NCI-H510A (cell line): ENCODE measurements around the gene TRIM66.
A peak's percentile ranks its signal among the peaks of the same experiment; 100 is the strongest.

ENCODE experiments used
- DNase-seq: peaks from one replicate; lab custom pipeline; 2025; lab: John Stamatoyannopoulos, UW

The TRIM66 gene

GRCh38 chr11:8654503-8654902 is 28.0 kb downstream of the TRIM66 start:
- DNase-seq: no peak

DNA sequence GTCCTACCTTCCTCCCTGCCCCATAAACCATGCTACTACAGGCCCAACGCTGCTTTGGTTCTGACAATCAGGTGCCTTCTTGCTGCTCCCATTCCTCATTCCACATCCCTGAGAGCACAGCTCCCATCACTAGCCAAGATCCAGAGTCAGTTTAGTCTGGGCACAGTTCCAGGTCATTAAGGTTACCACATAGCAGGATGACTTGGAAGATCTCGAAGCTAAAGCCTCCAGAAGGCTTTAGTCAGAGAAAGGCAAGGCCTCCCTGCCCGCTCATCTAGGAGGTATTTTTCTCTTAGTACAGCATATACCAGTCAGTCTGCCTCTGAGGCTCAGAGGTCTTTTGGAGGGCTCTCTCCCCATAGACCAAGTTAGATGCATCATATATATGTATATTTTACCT is 30.3 kb downstream of the TRIM66 start:
- DNase-seq: no peak

GRCh38 chr11:8650401-8650990 is 32.0 kb downstream of the TRIM66 start:
- no peak for DNase-seq

GRCh38 chr11:8649361-8649760 is 33.1 kb downstream of the TRIM66 start:
- no peak for DNase-seq

GRCh38 chr11:8646873-8647272 is 35.6 kb downstream of the TRIM66 start:
- DNase-seq: no peak

- DNase-seq: no peak
Measured at GRCh38 chr11:8642196-8642841, 40.1 kb downstream of the TRIM66 start.

GRCh38 chr11:8641332-8641731 is 41.1 kb downstream of the TRIM66 start:
- DNase-seq: no peak

GRCh38 chr11:8640267-8640906 is 42.1 kb downstream of the TRIM66 start:
- DNase-seq: no peak

GRCh38 chr11:8639655-8640054 is 42.8 kb downstream of the TRIM66 start:
- DNase-seq: no peak

- DNase-seq: no peak
Measured at GRCh38 chr11:8638300-8638699, 44.2 kb downstream of the TRIM66 start.

GRCh38 chr11:8636127-8636526 is 46.3 kb downstream of the TRIM66 start:
- no peak for DNase-seq

DNA sequence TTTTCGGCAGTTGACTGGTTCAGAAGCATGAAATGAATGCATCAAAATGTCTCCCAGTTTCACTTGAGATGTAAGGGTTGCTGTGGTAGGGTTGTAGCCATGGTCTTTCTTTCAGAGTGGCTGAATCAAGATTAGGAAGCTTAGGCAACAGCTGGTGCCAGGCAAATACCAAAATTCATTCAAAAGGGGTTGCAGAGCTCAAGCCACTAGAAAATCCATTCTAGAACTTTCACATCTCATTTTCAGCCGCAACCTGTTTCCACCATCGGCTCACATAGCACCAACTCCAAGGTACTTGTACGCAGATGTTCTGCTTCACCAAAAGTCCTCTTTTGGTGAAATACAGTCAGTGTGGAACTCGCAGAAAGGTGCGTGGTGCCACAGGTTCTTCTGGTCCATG is 48.0 kb downstream of the TRIM66 start:
- DNase-seq: no peak

GRCh38 chr11:8631395-8632118 is 50.9 kb downstream of the TRIM66 start:
- DNase-seq: no peak

DNA sequence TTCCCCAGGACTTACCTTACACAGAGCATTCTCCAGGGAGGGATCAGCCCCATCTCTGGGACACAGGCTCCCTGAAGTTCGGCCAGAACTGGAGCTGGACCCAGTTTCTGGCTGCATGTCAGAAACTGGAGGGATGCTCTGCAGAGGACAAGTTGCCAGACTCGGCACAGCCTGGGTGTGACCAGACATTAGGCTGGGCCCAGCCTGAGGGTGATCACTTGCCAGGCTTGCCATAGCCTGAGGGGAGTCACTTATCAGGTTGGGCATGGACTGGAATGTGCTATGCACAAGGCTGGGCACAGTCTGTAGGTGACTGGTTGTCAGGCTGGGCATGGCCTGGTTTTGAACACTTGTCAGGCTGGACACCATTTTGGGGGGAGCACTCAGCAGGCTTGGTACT is 57.8 kb downstream of the TRIM66 start:
- DNase-seq: no peak

DNA sequence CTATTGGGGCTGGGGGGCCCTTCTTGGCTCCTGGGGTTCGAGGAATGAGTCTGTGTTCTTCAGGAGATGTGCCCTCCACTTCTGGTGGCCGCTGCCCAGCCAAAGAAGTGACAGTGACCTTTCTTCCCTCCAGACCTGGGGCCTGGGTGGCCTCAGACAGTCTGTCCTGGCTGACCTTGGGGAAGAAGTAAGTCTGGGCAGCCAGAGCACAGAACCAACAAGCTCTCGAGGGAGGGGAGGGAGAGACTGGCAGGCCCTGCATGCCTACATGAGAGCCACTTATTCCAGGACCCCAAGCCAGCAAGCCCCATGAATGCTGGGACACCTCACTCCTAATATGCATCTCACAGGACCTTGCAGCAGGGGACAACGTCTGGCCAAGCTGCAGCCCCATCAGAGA is 61.3 kb downstream of the TRIM66 start:
- no peak for DNase-seq

DNA sequence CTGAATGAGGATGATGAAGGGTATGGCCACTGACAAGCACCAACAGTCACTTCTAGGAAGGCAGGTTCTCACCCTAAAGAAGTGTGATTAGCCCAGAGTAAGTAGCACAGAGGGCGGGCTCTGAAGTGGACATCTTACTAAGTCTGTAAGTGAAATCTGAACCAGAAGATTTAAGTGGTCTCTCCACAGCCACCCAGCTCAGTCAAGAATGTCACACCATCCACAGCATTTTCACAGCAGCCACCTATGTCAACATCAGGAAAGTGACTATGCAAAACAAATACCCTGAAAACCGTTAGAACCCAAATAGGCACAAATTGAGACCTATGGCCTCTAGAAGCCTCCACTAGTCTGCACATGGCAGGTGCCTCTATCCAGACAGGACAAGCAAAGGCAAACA is 65.4 kb downstream of the TRIM66 start:
- DNase-seq: no peak

- DNase-seq: no peak
Measured at GRCh38 chr11:8615291-8616032, 67.0 kb downstream of the TRIM66 start.

GRCh38 chr11:8614497-8614896 is 68.0 kb downstream of the TRIM66 start:
- DNase-seq: no peak

GRCh38 chr11:8613036-8613435 is 69.4 kb downstream of the TRIM66 start:
- DNase-seq: no peak

DNA sequence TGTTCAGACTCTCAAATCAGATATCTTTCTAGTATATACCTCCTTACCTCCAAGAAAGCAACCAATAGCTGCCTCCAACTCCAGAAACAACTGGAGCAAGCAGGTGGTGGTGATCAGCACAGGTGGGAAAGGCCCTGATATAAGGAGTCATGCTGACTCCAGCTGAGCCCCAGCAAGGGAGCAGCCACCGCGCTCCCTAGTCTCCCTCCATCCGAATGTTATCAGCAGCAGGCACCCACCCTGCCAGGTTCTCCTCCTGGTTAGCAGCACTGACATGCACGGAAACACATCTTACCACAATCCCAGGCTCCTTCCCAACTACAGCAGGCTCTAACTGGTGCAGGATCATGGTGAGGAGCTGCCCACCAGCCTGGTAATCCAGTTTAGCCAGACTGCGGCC is 69.9 kb downstream of the TRIM66 start:
- no peak for DNase-seq

DNA sequence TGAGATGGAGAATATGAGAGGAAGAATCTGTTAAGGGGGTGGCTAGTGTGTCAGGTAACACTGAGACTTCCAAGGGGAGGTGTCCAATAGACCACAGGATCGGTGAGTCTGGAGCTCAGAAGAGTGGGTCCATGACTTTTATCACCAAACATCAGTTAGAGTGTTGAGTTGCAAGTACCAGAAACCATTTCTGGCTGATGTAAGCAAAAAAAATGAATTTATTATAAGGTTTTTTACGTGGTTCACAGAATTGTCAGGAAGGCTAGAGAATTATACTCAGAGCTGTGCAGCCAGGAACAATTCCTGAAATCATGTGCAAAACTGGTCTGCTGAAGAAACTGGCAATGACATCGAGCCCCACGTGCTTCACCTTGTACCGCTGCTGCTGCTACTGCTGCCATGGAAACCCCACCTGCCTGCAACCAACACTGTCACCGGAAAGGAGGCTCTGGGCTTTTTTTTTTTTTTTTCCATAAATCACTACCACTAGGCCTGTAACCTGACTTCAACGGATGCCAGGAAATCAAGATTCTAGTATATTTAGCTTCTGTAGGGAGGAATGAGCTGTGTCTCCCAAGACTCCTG is 71.8 kb downstream of the TRIM66 start:
- DNase-seq: peak; percentile 7

DNA sequence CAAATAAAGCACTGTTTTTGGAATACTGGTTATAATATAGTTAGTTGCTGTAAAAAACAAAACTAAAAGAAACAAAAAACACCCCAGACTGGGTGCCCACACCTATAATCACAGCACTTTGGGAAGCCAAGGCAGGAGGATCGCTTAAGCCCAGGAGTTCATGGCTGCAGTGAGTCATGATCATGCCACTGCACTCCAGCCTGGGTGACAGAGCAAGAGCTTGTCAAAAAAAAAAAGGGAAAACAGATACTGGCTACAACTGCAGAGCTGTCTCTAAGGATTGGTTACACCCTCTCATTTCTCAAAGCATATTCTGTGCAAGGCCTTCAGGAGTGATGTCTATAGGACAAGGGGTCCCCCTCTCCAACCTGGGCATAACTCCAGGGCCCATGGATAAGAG is 73.8 kb downstream of the TRIM66 start:
- DNase-seq: no peak
